HCT116 (cell line): ENCODE data around the gene TRPM1. TPM values are rescaled to one million over a fixed set of nuclear protein-coding genes. Genes with fewer than 3 reads are reported as not detected.

Experiments used
- ATAC-seq: fragments of 200-7000 bp; cut with Tn5 transposase; 2 replicates; pipeline ENCODE4 v1.9.1; 2020; ENCODE audit warnings: mild to moderate bottlenecking, moderate library complexity
- BruUV-seq: library from RNA; stranded (reverse); fragments of 400-500 nt; replicated peaks from 2 replicates; lab custom pipeline; 2021; lab: Mats Ljungman, UMichigan
- CTCF ChIA-PET: fragments of 300-600 bp; sonication (Branson Sonifier 250); formaldehyde crosslinking; loops from one replicate; lab custom pipeline; 2021; ENCODE audit warnings: antibody characterized with exemption; lab: Charles Lee
- POLR2A ChIA-PET: fragments of 300-600, 350-600 bp; sonication (Branson Sonifier 250); formaldehyde crosslinking; loops from one replicate; lab custom pipeline; 2021; ENCODE audit warnings: antibody characterized with exemption; lab: Charles Lee
- RAD21 ChIA-PET, 2 experiments: fragments of 300-600 bp; sonication (Branson Sonifier 250); formaldehyde crosslinking; loops; one replicate each; lab custom pipeline; 2023; ENCODE audit warnings: low total read pairs in 2 of 2; ENCODE audit not compliant: uncharacterized antibody in 2 of 2, unreplicated experiment in 2 of 2, low non-redundant PET in 1 of 2; lab: Charles Lee
- DNase-seq: peaks from one replicate; pipeline ENCODE4 v3.0.0-alpha.2; 2010; ENCODE audit warnings: low read depth, low spot score
- H2AFZ ChIP-seq: fragments of 200-600 bp; shearing (Covaris generic), sonication (generic); 2 replicates; pipeline ENCODE4 v1.6.1; 2017; ENCODE audit warnings: low read depth, mixed run types, mixed read lengths, antibody characterized with exemption, low read length; ENCODE audit not compliant: poor library complexity, severe bottlenecking
- H3K27ac ChIP-seq: 2 replicates; pipeline ENCODE4 v1.5.1; 2012; ENCODE audit warnings: low read depth, low read length
- H3K27me3 ChIP-seq: fragments of 200-600 bp; sonication (generic); 2 replicates; pipeline ENCODE4 v1.6.1; 2016; ENCODE audit warnings: mixed run types, low read length, mixed read lengths; ENCODE audit not compliant: insufficient read depth
- H3K36me3 ChIP-seq, 2 experiments: fragments of 200-500 bp in 1 of 2; fragments of 200-600 bp in 1 of 2; sonication (Bioruptor generic) in 1 of 2; sonication (generic) in 1 of 2; 2 replicates each; pipeline versions ENCODE4 v1.5.1 to v1.6.1; 2014 to 2016; ENCODE audit warnings: low read length in 2 of 2, inconsistent platforms in 1 of 2, mixed read lengths in 1 of 2, mixed run types in 1 of 2; ENCODE audit not compliant: insufficient read depth in 2 of 2, control insufficient read depth in 1 of 2
- H3K4me1 ChIP-seq, 2 experiments: fragments of 200-600 bp in 1 of 2; sonication (generic) in 1 of 2; 2 replicates each; pipeline versions ENCODE4 v1.5.1 to v1.6.1; 2012 to 2017; ENCODE audit warnings: low read length in 2 of 2, inconsistent platforms in 1 of 2, mild to moderate bottlenecking in 1 of 2, mixed read lengths in 1 of 2, mixed run types in 1 of 2, moderate library complexity in 1 of 2; ENCODE audit not compliant: insufficient read depth in 2 of 2, control insufficient read depth in 1 of 2
- H3K4me2 ChIP-seq: fragments of 200-600 bp; sonication (generic); 2 replicates; pipeline ENCODE4 v1.6.1; 2017; ENCODE audit warnings: mixed run types, low read length, mixed read lengths
- H3K4me3 ChIP-seq, 2 experiments: fragments of 200-600 bp in 1 of 2; sonication (generic) in 1 of 2; replicated peaks in 1 of 2; 2 replicates each; pipeline ENCODE4 v1.5.1; 2011 to 2016; ENCODE audit warnings: low read length in 2 of 2, control low read depth in 1 of 2, low read depth in 1 of 2, mild to moderate bottlenecking in 1 of 2, mixed read lengths in 1 of 2, mixed run types in 1 of 2
- H3K79me2 ChIP-seq: fragments of 200-600 bp; sonication (generic); 2 replicates; pipeline ENCODE4 v1.6.1; 2017; ENCODE audit warnings: mild to moderate bottlenecking, mixed run types, low read length, moderate library complexity, mixed read lengths; ENCODE audit not compliant: insufficient read depth
- H3K9ac ChIP-seq: fragments of 200-600 bp; sonication (generic); 2 replicates; pipeline ENCODE4 v1.6.1; 2016; ENCODE audit warnings: low read length, mixed read lengths
- H3K9me2 ChIP-seq: fragments of 200-600 bp; sonication (generic), shearing (Covaris generic); 2 replicates; pipeline ENCODE4 v1.6.1; 2017; ENCODE audit warnings: mixed run types, mild to moderate bottlenecking, moderate library complexity; ENCODE audit not compliant: insufficient read depth
- H3K9me3 ChIP-seq, 2 experiments: fragments of 200-500 bp in 1 of 2; fragments of 200-600 bp in 1 of 2; sonication (Bioruptor generic) in 1 of 2; sonication (generic) in 1 of 2; 2 replicates each; pipeline ENCODE4 v1.6.1; 2014 to 2017; ENCODE audit warnings: low read length in 2 of 2, mixed read lengths in 2 of 2, inconsistent platforms in 1 of 2, low read depth in 1 of 2, mild to moderate bottlenecking in 1 of 2, mixed run types in 1 of 2, moderate library complexity in 1 of 2; ENCODE audit not compliant: control insufficient read depth in 1 of 2, insufficient read depth in 1 of 2
- H4K20me1 ChIP-seq: fragments of 200-600 bp; sonication (generic), shearing (Covaris generic); 2 replicates; pipeline ENCODE4 v1.6.1; 2017; ENCODE audit warnings: mixed run types, mild to moderate bottlenecking, moderate library complexity; ENCODE audit not compliant: insufficient read depth
- CBX3 ChIP-seq: IDR thresholded peaks from 2 replicates; pipeline ENCODE4 v1.6.1; 2012; ENCODE audit warnings: low read depth
- CEBPB ChIP-seq: IDR thresholded peaks from 2 replicates; pipeline ENCODE4 v1.6.1; 2012; ENCODE audit warnings: low read depth
- ELF1 ChIP-seq: IDR thresholded peaks from 2 replicates; pipeline ENCODE4 v1.6.1; 2012; ENCODE audit warnings: low read depth, borderline replicate concordance
- EZH2 ChIP-seq: fragments of 200-600 bp; sonication (generic); IDR thresholded peaks from 2 replicates; pipeline ENCODE4 v1.6.1; 2017; ENCODE audit warnings: antibody characterized with exemption, mixed run types
- EZH2phosphoT487 ChIP-seq: fragments of 200-600 bp; IDR thresholded peaks from 2 replicates; pipeline ENCODE4 v1.6.1; 2018; ENCODE audit warnings: antibody characterized with exemption, borderline replicate concordance
- FOSL1 ChIP-seq: IDR thresholded peaks from 2 replicates; pipeline ENCODE4 v1.6.1; 2012; ENCODE audit warnings: low read depth
- POLR2A ChIP-seq: IDR thresholded peaks from 2 replicates; pipeline ENCODE4 v1.7.0; 2011; ENCODE audit warnings: borderline replicate concordance; ENCODE audit not compliant: insufficient read depth, insufficient read length; ENCODE audit errors: extremely low read depth
- POLR2AphosphoS5 ChIP-seq: IDR thresholded peaks from 2 replicates; pipeline ENCODE4 v1.6.1; 2011; ENCODE audit warnings: mild to moderate bottlenecking, low read depth, low read length, moderate library complexity
- SIN3A ChIP-seq: IDR thresholded peaks from 2 replicates; pipeline ENCODE4 v1.6.1; 2012; ENCODE audit warnings: low read depth
- SRF ChIP-seq: IDR thresholded peaks from 2 replicates; pipeline ENCODE4 v1.6.1; 2012; ENCODE audit warnings: low read depth
- YY1 ChIP-seq: IDR thresholded peaks from 2 replicates; pipeline ENCODE4 v1.6.1; 2011; ENCODE audit warnings: low read length, low read depth, moderate library complexity, mild to moderate bottlenecking; ENCODE audit not compliant: insufficient replicate concordance; ENCODE audit errors: extremely low read depth
- ZFX ChIP-seq: fragments of 450-650 bp; IDR thresholded peaks from 2 replicates; pipeline ENCODE4 v1.6.1; 2017
- ZNF274 ChIP-seq: fragments of 200-500 bp; sonication (Bioruptor generic); IDR thresholded peaks from 2 replicates; pipeline ENCODE4 v1.6.1; 2014; ENCODE audit warnings: mild to moderate bottlenecking, low read depth, low read length, inconsistent platforms
- intact Hi-C: fragments of 100-400 bp; cut with micrococcal nuclease; formaldehyde crosslinking; loops from 2 replicates; pipeline ENCODE4 v1.10.0; 2022
- total RNA-seq: library from RNA; stranded (reverse); gene quantifications from one replicate; pipeline ENCODE4 v1.2.1, GENCODE V29; 2021; ENCODE audit not compliant: unreplicated experiment
- TF ChIP-seq, protein P1 (sequence below), 3 experiments: fragments of 200-600 bp in 1 of 3; sonication (generic) in 1 of 3; IDR thresholded peaks in 2 of 3; conservative IDR thresholded peaks in 1 of 3; 2 replicates each; pipeline ENCODE4 v1.5.1; 2012 to 2017; ENCODE audit warnings: low read depth in 2 of 3, low read length in 2 of 3, antibody characterized with exemption in 1 of 3, borderline replicate concordance in 1 of 3, control low read depth in 1 of 3, mild to moderate bottlenecking in 1 of 3, mixed read lengths in 1 of 3, mixed run types in 1 of 3, moderate library complexity in 1 of 3; ENCODE audit not compliant: insufficient read depth in 1 of 3
- TF ChIP-seq, protein P2 (sequence below): IDR thresholded peaks from 2 replicates; pipeline ENCODE4 v1.6.1; 2011; ENCODE audit warnings: mild to moderate bottlenecking, low read length, moderate library complexity; ENCODE audit not compliant: insufficient replicate concordance; ENCODE audit errors: extremely low read depth
- TF ChIP-seq, protein P3 (sequence below): IDR thresholded peaks from 2 replicates; pipeline ENCODE4 v1.6.1; 2012

TRPM1 gene
- total RNA-seq, 1 experiment from 2014 or later = not detected

DNA sequence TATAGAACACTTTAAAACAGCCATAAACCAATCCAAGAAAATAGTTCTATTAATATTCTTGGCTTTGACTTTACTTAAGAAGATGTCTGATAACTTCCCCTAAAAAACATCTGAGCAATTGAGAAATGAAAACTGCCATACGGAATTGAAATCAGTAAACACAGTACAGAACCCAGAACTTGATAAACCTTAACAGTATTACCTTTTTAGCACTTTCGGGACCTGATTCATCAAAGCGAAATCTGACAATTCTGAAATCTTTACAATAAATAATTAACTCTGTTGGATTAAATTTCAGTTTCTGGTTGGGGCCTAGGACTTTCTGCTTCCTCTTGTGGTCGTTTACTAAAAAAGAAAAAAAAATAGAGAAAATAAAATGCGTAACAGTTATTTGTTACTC lies 127.4 kb downstream of the TRPM1 start:
- Histone ChIP-seq H3K4me2 (no peak overlapping the region), H3K36me3 (peaks cover 0 to 2% of the 10 kb centered on the region in 2 experiments; a peak in 1 of 4 replicates), H3K9me3 (no peaks in the 10 kb centered on the region), H3K4me1 (no peaks in the 10 kb centered on the region), H3K9me2 (no peaks in the 10 kb centered on the region), H3K27ac (no peak overlapping the region), H3K27me3 (no peaks in the 10 kb centered on the region), H3K4me3 (no peak overlapping the region), H2AFZ (no peak overlapping the region), H3K79me2 (no peaks in the 10 kb centered on the region; the same call in 1 of the 2 replicates), H4K20me1 (no peaks in the 10 kb centered on the region), H3K9ac (no peak overlapping the region)
- no peak for ATAC-seq
- intact Hi-C loops = no loop called here
- ChIA-PET RAD21 (no interaction called here), CTCF (no interaction called here), POLR2A (no interaction called here)
- no peak for DNase-seq
- BruUV-seq = no TSS peak
- TF ChIP-seq, protein P1, sequence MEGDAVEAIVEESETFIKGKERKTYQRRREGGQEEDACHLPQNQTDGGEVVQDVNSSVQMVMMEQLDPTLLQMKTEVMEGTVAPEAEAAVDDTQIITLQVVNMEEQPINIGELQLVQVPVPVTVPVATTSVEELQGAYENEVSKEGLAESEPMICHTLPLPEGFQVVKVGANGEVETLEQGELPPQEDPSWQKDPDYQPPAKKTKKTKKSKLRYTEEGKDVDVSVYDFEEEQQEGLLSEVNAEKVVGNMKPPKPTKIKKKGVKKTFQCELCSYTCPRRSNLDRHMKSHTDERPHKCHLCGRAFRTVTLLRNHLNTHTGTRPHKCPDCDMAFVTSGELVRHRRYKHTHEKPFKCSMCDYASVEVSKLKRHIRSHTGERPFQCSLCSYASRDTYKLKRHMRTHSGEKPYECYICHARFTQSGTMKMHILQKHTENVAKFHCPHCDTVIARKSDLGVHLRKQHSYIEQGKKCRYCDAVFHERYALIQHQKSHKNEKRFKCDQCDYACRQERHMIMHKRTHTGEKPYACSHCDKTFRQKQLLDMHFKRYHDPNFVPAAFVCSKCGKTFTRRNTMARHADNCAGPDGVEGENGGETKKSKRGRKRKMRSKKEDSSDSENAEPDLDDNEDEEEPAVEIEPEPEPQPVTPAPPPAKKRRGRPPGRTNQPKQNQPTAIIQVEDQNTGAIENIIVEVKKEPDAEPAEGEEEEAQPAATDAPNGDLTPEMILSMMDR (IDR thresholded peaks at IDR 0.05 in 2 of 3, conservative IDR thresholded peaks at IDR 0.05 in 1 of 3; ENCODE audit: borderline replicate concordance in 1 of 3, insufficient read depth in 1 of 3, low read depth in 2 of 3, low read length in 2 of 3) = no peak
- TF ChIP-seq CEBPB = no peak
- no peak for TF ChIP-seq EZH2phosphoT487
- TF ChIP-seq, protein P2, sequence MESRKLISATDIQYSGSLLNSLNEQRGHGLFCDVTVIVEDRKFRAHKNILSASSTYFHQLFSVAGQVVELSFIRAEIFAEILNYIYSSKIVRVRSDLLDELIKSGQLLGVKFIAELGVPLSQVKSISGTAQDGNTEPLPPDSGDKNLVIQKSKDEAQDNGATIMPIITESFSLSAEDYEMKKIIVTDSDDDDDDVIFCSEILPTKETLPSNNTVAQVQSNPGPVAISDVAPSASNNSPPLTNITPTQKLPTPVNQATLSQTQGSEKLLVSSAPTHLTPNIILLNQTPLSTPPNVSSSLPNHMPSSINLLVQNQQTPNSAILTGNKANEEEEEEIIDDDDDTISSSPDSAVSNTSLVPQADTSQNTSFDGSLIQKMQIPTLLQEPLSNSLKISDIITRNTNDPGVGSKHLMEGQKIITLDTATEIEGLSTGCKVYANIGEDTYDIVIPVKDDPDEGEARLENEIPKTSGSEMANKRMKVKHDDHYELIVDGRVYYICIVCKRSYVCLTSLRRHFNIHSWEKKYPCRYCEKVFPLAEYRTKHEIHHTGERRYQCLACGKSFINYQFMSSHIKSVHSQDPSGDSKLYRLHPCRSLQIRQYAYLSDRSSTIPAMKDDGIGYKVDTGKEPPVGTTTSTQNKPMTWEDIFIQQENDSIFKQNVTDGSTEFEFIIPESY = no peak
- TF ChIP-seq, protein P3, sequence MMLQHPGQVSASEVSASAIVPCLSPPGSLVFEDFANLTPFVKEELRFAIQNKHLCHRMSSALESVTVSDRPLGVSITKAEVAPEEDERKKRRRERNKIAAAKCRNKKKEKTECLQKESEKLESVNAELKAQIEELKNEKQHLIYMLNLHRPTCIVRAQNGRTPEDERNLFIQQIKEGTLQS = no peak
- no peak for TF ChIP-seq CBX3
- TF ChIP-seq SIN3A = no peak
- TF ChIP-seq SRF = no peak
- TF ChIP-seq EZH2 = no peak
- no peak for TF ChIP-seq POLR2AphosphoS5
- no peak for TF ChIP-seq YY1
- no peak for TF ChIP-seq POLR2A
- no peak for TF ChIP-seq FOSL1
- TF ChIP-seq ZFX = no peak
- no peak for TF ChIP-seq ELF1
- TF ChIP-seq ZNF274 = no peak
